ENCODE data around the gene FAM3D.
A peak's percentile ranks its signal among the peaks of the same experiment; 100 is the strongest.

FAM3D gene

GRCh38 chr3:58588030-58588614, 78.5 kb downstream of the FAM3D start:
- no peak for DNase-seq

GRCh38 chr3:58586776-58587192, 79.8 kb downstream of the FAM3D start:
- no peak for DNase-seq

GRCh38 chr3:58585994-58586393, 80.6 kb downstream of the FAM3D start:
- DNase-seq = no peak

DNA sequence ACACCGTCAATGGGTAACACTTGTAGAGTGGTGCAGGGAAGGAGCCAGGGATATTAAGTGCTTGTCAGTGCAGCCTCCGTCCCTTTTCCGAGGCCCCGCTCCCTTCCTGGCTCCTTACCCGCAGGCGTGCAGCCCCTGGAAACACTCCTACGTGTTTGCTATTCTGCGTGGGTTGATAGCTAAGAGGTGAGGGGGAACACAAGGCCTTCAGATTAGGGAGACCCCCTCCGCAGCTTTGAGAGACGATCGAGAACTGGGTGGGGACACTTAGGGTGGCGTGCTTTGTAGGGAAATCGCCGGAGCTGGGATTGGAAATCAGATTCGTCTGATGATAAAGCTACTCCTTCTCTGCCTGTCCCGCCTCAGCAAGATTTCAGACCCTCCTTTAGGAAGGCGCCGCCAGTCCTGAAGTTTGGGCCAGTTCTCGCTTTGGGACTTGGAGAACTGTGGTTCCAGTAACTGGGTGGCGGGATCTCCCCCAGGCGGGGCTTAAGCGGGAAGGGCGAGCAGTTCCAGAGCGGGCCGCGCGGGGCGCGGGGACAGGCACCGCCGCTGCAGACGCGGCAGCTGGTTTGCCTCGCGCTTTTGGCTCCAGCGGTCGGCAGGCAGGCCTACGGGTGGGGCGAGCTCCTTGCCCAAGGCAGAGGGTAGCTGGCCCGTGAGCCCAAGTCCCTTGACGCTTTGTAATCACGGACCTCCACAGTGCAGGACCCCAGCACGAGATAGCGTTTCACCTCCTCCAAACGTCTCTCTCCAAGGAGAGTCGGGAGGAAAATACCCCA, 81.4 kb downstream of the FAM3D start:
- DNase-seq = peak; percentile 38

DNA sequence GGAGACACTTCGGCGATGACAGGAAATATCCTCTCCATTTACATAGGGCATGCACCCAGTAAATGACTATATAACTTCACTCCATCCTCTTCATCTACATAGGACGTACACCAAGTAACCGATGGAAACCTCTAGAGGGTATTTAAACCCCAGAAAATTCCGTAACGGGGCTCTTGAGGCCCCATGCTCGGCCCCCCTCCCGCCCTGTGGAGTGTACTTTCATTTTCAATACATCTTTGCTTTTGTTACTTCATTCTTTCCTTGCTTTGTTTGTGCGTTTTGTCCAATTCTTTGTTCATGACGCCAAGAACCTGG, 81.9 kb downstream of the FAM3D start:
- no peak for DNase-seq
